ENCODE measurements around the gene CCDC73. TPM values are rescaled to one million over a fixed set of nuclear protein-coding genes. Genes with fewer than 3 reads are reported as not detected.
"Not testable (repeated sequence)": the region's sequence is repeated elsewhere in the genome, so short reads cannot be mapped to it uniquely, and the experiment has no call there.

The CCDC73 gene
- total and polyA plus RNA-seq, 2 donors from 2014 or later: 0.25 to 0.47 TPM

DNA sequence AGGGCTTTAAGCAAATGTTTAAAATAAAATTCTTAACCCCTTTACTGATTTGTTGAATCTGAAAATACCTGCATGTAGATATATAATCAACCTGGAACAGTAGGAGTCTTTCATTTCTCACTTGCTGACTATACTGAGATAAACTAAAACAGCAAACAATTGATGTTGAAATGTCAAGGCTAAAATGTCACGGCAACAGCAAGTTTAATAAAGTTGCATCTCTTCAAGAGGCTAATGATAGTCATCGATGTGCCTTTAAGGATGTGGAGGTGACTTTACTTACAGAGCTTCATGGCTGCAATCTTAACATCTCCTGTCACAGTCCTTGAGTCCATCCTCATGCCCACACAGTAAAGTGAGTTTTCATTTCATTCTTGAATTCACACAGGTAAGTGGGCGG is 31.7 kb upstream of the CCDC73 start:
- Histone ChIP-seq H3K9ac (ENCODE audit: low read length in 3 of 3) (no peak overlapping the region), H3K4me1 (ENCODE audit: control insufficient read depth in 2 of 3, insufficient read depth in 2 of 3, low read depth in 1 of 3, low read length in 3 of 3) (no peaks in the 10 kb centered on the region), H3K27me3 (ENCODE audit: control insufficient read depth, insufficient read depth, low read length) (no peaks in the 10 kb centered on the region), H3K36me3 (ENCODE audit: control insufficient read depth in 2 of 3, insufficient read depth in 3 of 3, low read length in 3 of 3) (no peaks in the 10 kb centered on the region), H3K4me3 (ENCODE audit: low read length in 3 of 3) (no peak overlapping the region), H3K9me3 (ENCODE audit: control insufficient read depth in 2 of 3, insufficient read depth in 1 of 3, low read length in 3 of 3) (no peaks in the 10 kb centered on the region), H3K27ac (ENCODE audit: low read depth in 2 of 2, low read length in 2 of 2) (no peak overlapping the region)
- FAIRE-seq (no peak), DNase-seq (no peak)
- intact Hi-C loops (cut with DNase I): no loop called here
- TF ChIP-seq, protein P1, sequence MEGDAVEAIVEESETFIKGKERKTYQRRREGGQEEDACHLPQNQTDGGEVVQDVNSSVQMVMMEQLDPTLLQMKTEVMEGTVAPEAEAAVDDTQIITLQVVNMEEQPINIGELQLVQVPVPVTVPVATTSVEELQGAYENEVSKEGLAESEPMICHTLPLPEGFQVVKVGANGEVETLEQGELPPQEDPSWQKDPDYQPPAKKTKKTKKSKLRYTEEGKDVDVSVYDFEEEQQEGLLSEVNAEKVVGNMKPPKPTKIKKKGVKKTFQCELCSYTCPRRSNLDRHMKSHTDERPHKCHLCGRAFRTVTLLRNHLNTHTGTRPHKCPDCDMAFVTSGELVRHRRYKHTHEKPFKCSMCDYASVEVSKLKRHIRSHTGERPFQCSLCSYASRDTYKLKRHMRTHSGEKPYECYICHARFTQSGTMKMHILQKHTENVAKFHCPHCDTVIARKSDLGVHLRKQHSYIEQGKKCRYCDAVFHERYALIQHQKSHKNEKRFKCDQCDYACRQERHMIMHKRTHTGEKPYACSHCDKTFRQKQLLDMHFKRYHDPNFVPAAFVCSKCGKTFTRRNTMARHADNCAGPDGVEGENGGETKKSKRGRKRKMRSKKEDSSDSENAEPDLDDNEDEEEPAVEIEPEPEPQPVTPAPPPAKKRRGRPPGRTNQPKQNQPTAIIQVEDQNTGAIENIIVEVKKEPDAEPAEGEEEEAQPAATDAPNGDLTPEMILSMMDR (IDR thresholded peaks at IDR 0.05; ENCODE audit: borderline replicate concordance, extremely low read depth, insufficient read depth): no peak

- H3K36me3 ChIP-seq (ENCODE audit: control insufficient read depth in 2 of 3, insufficient read depth in 3 of 3, low read length in 3 of 3); DNase-seq; intact Hi-C loops (cut with DNase I); H3K4me1 ChIP-seq (ENCODE audit: control insufficient read depth in 2 of 3, insufficient read depth in 2 of 3, low read depth in 1 of 3, low read length in 3 of 3); H3K27ac ChIP-seq (ENCODE audit: low read depth in 2 of 2, low read length in 2 of 2); H3K27me3 ChIP-seq (ENCODE audit: control insufficient read depth, insufficient read depth, low read length); H3K9me3 ChIP-seq (ENCODE audit: control insufficient read depth in 2 of 3, insufficient read depth in 1 of 3, low read length in 3 of 3); FAIRE-seq; H3K4me3 ChIP-seq (ENCODE audit: low read length in 3 of 3); H3K9ac ChIP-seq (ENCODE audit: low read length in 3 of 3): not testable (repeated sequence)
Observed at GRCh38 chr11:32823617-32824016, 29.2 kb upstream of the CCDC73 start.

- Histone ChIP-seq H3K4me3 (ENCODE audit: low read length in 3 of 3) (no peak overlapping the region), H3K9ac (ENCODE audit: low read length in 3 of 3) (no peak overlapping the region), H3K4me1 (ENCODE audit: control insufficient read depth in 2 of 3, insufficient read depth in 2 of 3, low read depth in 1 of 3, low read length in 3 of 3) (no peaks in the 10 kb centered on the region), H3K27ac (ENCODE audit: low read depth in 2 of 2, low read length in 2 of 2) (no peak overlapping the region), H3K9me3 (ENCODE audit: control insufficient read depth in 2 of 3, insufficient read depth in 1 of 3, low read length in 3 of 3) (no peaks in the 10 kb centered on the region), H3K27me3 (ENCODE audit: control insufficient read depth, insufficient read depth, low read length) (no peaks in the 10 kb centered on the region), H3K36me3 (ENCODE audit: control insufficient read depth in 2 of 3, insufficient read depth in 3 of 3, low read length in 3 of 3) (no peaks in the 10 kb centered on the region)
- DNase-seq (no peak), FAIRE-seq (no peak)
- TF ChIP-seq, protein P1 (IDR thresholded peaks at IDR 0.05; ENCODE audit: borderline replicate concordance, extremely low read depth, insufficient read depth): no peak
- intact Hi-C loops (cut with DNase I): no loop called here
Observed at GRCh38 chr11:32821917-32822560, 27.6 kb upstream of the CCDC73 start.

- Histone ChIP-seq H3K9ac (ENCODE audit: low read length in 3 of 3) (no peak overlapping the region), H3K27ac (ENCODE audit: low read depth in 2 of 2, low read length in 2 of 2) (no peak overlapping the region), H3K27me3 (ENCODE audit: control insufficient read depth, insufficient read depth, low read length) (no peaks in the 10 kb centered on the region), H3K9me3 (ENCODE audit: control insufficient read depth in 2 of 3, insufficient read depth in 1 of 3, low read length in 3 of 3) (no peaks in the 10 kb centered on the region), H3K4me3 (ENCODE audit: low read length in 3 of 3) (no peak overlapping the region), H3K36me3 (ENCODE audit: control insufficient read depth in 2 of 3, insufficient read depth in 3 of 3, low read length in 3 of 3) (no peaks in the 10 kb centered on the region), H3K4me1 (ENCODE audit: control insufficient read depth in 2 of 3, insufficient read depth in 2 of 3, low read depth in 1 of 3, low read length in 3 of 3) (no peaks in the 10 kb centered on the region)
- intact Hi-C loops (cut with DNase I): no loop called here
- DNase-seq (no peak), FAIRE-seq (no peak)
- TF ChIP-seq, protein P1 (IDR thresholded peaks at IDR 0.05; ENCODE audit: borderline replicate concordance, extremely low read depth, insufficient read depth): no peak
Observed at GRCh38 chr11:32821517-32821916, 27.1 kb upstream of the CCDC73 start.

All from kidney (tissue), 14 donors.